HG03108 (cell line): Measurements from ENCODE around the gene ENTPD6.
"Not testable (repeated sequence)": the region's sequence is repeated elsewhere in the genome, so short reads cannot be mapped to it uniquely, and the experiment has no call there.

Source experiments
- ATAC-seq: cut with Tn5 transposase; IDR thresholded peaks from one replicate; pipeline ENCODE4 v1.9.1; 2021; ENCODE audit warnings: moderate library complexity; ENCODE audit not compliant: unreplicated experiment

ENTPD6 gene

DNA sequence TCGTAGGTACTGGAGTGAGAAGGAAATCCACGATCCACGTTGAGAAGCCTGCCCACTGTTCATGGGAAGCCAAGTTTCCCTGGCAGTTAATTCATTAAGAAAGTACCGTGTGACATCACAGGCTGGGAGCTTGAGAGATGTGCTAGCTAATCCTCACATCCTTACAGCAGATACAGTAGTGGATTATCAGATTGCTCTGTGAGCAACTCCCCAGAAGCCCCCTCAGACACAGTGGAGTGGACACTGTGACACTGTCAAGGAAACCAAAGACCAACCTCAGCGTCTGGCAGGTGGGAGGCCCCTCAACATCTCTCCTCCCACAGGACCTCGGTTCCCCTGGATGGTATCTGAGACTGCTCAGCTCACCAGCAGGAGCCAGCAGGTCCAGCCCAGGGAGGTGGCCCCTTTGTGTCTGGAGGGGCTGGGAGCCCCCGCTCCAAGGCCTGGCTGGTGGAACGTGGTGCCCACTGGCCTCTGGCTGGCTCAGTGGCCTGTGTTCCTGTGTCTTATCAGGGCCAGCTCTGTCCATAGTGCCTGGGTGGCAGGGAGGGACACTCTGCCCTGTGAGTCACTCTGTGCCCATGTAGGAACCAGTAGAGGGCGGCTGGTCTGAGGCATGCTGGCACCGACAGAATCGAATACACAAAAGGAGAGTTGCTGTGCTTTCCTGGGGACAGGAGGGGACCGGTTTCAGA is 59.6 kb downstream of the ENTPD6 start:
- no peak for ATAC-seq

- no peak for ATAC-seq
Observed at GRCh38 chr20:25256226-25256859, 60.8 kb downstream of the ENTPD6 start.

DNA sequence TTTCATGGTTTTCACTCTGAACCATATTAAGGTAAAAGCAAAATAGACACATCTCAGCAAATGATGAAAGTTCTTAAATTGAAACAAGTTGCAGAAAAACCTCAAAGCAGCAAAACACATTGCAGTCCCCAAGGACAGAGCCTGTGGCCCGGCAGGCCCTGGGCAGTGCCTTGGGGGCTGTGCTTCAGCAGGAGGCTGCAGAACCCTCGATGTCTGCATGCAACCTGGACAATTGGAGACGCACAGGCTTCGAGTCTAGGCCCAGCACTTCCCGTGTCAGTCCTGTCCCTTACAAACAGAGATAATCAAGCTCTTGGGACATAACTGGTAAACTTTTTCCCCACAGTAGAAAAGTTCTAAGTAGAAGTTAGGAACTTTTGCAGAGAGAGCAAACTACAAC is 61.6 kb downstream of the ENTPD6 start:
- no peak for ATAC-seq

- no peak for ATAC-seq
Observed at GRCh38 chr20:25257756-25258475, 62.4 kb downstream of the ENTPD6 start.

GRCh38 chr20:25258476-25258805 is 62.9 kb downstream of the ENTPD6 start:
- no peak for ATAC-seq

DNA sequence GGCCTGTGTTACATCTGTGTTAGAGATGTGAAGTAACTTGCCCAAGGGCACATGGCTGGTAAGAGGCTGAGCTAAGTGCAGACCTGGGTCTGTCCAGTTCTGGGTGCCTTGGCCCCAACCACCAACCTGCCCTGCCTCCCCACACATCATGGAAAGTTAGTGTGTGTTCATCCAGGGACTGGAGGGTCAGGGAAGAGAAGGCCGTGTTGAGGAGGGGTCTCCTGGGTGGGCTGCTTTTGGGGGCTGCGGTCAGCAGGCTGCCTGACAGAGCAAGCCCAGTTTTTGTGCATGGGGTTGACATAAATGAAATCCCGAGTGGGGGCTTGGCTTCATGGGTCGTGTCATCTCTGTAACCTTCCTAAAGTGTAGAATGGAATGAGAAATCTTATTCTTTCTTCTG is 63.3 kb downstream of the ENTPD6 start:
- ATAC-seq = no peak

GRCh38 chr20:25259358-25259757 is 63.8 kb downstream of the ENTPD6 start:
- ATAC-seq = no peak

DNA sequence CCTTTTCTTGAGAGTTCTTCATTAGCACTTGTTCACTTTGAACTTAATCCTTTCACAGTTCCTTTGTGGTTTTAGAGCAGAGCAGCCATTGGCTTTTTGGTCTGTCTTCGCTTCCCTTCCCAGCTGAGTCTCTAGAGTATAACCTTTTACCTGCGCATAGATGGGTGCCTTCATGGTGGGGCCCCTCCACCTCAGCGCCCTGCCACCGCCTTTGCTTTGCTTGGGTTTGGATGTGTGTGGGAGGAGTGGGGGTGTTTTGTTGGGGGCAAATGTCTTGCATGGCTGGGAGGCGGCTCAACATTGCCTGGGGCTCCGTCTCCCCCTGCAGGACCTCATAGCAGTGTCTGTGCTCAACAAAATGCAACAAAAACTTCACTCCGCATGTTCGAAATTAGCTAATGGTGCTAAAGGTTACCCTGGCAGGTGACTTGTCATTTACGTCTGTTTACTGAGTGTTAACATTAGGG is 64.3 kb downstream of the ENTPD6 start:
- no peak for ATAC-seq

GRCh38 chr20:25260770-25261437 is 65.4 kb downstream of the ENTPD6 start:
- not testable (repeated sequence) for ATAC-seq

DNA sequence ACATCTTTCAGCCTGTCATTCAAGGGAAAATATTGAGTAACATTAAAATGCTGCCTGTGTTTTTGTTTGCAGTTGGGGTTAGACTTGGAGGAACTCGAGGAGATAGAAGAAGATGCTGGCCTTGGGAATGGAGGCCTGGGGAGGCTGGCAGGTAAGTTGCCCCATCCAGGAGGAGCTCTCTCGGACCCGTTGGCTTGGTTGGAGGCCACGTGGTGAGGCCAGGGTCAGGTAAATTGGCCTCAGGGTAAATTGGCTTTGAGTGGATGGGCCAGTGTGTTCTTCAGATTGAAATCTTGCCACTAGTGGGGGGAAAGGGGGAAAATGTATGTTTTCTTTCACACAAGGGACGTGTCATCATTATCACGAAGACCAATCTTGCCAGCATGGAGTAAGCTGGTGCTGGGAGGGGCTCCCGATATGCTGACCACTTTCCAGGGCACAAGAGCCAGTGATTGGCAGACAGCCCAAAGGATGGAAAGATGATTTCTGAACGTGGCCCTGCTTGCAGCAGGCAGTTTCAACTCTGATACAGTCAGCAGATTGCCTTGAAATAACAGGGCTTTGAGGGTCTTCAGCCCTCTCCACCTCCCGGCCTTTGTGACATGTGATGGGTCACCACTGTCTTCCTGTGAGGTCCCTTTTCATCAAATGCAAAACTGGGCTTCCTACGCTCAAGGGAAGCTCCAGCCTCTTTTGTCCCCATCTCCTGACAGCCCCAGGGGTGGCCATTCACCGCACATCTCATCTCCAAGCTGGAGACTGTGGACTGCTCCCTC is 73.7 kb downstream of the ENTPD6 start:
- ATAC-seq = no peak

GRCh38 chr20:25269833-25270170 is 74.3 kb downstream of the ENTPD6 start:
- no peak for ATAC-seq

DNA sequence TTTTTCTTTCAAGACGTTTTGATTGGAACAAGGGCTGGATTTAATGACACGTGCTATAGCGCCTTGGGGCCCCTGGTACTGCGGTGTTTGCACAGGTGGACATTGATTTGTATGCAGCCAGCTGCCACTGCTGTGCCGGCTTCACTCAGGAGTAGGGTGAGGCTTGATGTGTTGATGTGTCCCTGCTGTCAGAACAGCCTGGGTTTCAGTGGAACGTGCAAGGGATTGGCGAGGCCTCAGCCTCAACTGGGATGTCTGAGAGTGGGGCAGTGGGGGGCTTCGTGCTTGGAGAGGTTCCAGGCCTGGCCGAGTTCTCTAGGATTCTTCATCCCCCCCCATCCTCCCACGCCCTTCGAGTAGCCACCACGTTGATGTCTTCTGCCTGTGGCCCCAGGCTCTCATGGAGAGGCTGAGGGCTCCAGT is 75.3 kb downstream of the ENTPD6 start:
- no peak for ATAC-seq

GRCh38 chr20:25271486-25272222 is 76.1 kb downstream of the ENTPD6 start:
- ATAC-seq = no peak

- no peak for ATAC-seq
Observed at GRCh38 chr20:25272223-25273000, 76.9 kb downstream of the ENTPD6 start.

GRCh38 chr20:25273046-25273445 is 77.5 kb downstream of the ENTPD6 start:
- no peak for ATAC-seq

GRCh38 chr20:25273541-25274358 is 78.2 kb downstream of the ENTPD6 start:
- no peak for ATAC-seq

- ATAC-seq = no peak
Observed at GRCh38 chr20:25274481-25274880, 79.0 kb downstream of the ENTPD6 start.
